Stomach (tissue), 4 donors: ENCODE results near the gene CIB4.

Source experiments
- EP300 ChIP-seq: sonication (generic); formaldehyde crosslinking; IDR thresholded peaks from one replicate; pipeline ENCODE4 v1.6.1; 2017; ENCODE audit warnings: antibody characterized with exemption
- POLR2A ChIP-seq, 4 donors: fragments of 450-650 bp; IDR thresholded peaks; one replicate each; pipeline ENCODE4 v1.6.1; 2016; ENCODE audit warnings: antibody characterized with exemption in 4 of 4, control low read depth in 2 of 4, mild to moderate bottlenecking in 1 of 4, moderate library complexity in 1 of 4
- TF ChIP-seq, protein P1 (sequence below), 7 experiments: fragments of 450-650 bp in 4 of 7; fragments of 200-600 bp in 3 of 7; sonication (generic) in 3 of 7; IDR thresholded peaks; one replicate each; pipeline ENCODE4 v1.5.1; 2016 to 2019; ENCODE audit warnings: antibody characterized with exemption in 7 of 7, control low read depth in 2 of 7, mild to moderate bottlenecking in 1 of 7

DNA sequence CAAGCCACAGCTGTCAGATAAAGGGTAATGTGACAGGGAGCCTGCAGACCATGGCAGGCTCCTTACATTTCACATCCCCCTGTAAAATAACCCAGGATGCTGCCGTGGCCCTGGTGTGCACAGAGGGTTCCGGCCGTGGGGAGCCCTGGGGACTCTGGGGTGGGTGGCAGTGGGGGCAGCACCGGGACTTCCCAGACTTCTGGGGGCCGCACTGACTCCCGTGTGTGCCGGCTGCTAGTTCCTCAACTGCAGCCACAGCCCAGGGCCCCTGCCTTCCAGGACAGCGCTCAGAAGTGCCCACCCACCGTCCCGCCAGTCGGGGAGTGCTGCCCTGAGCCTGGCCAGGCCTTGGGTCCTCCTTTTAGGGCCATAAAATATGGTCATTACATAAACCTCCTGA is 56.5 kb downstream of the CIB4 start:
- TF ChIP-seq, protein P1, sequence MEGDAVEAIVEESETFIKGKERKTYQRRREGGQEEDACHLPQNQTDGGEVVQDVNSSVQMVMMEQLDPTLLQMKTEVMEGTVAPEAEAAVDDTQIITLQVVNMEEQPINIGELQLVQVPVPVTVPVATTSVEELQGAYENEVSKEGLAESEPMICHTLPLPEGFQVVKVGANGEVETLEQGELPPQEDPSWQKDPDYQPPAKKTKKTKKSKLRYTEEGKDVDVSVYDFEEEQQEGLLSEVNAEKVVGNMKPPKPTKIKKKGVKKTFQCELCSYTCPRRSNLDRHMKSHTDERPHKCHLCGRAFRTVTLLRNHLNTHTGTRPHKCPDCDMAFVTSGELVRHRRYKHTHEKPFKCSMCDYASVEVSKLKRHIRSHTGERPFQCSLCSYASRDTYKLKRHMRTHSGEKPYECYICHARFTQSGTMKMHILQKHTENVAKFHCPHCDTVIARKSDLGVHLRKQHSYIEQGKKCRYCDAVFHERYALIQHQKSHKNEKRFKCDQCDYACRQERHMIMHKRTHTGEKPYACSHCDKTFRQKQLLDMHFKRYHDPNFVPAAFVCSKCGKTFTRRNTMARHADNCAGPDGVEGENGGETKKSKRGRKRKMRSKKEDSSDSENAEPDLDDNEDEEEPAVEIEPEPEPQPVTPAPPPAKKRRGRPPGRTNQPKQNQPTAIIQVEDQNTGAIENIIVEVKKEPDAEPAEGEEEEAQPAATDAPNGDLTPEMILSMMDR (IDR thresholded peaks at IDR 0.05): no peak
- TF ChIP-seq POLR2A (IDR thresholded peaks at IDR 0.05) (no peak), EP300 (no peak)
